GM12891 (cell line): ENCODE results near the gene AJUBA. TPM values are rescaled to one million over a fixed set of nuclear protein-coding genes. Genes with fewer than 3 reads are reported as not detected.

Experiments
- DNase-seq: peaks from one replicate; pipeline ENCODE4 v3.0.0; 2011; ENCODE audit warnings: low spot score; ENCODE audit not compliant: insufficient read length
- FAIRE-seq: peaks from 2 replicates; lab custom pipeline; 2011; peaks lifted over from hg19 to GRCh38; lab: Jason Lieb, UNC
- PAX5 ChIP-seq: IDR thresholded peaks from 2 replicates; pipeline ENCODE4 v1.6.1; 2011; ENCODE audit warnings: low read length, moderate library complexity, mild to moderate bottlenecking; ENCODE audit not compliant: insufficient read depth, severe bottlenecking
- POLR2A ChIP-seq: IDR thresholded peaks from 2 replicates; pipeline ENCODE4 v1.6.1; 2011; ENCODE audit warnings: low read depth, low read length, control low read depth
- POLR2AphosphoS5 ChIP-seq: IDR thresholded peaks from 2 replicates; pipeline ENCODE4 v1.6.1; 2011; ENCODE audit warnings: low read depth, low read length, control low read depth
- POU2F2 ChIP-seq: IDR thresholded peaks from 2 replicates; pipeline ENCODE4 v1.6.1; 2011; ENCODE audit warnings: low read depth, mild to moderate bottlenecking, control low read depth, low read length, moderate library complexity
- SPI1 ChIP-seq: IDR thresholded peaks from 2 replicates; pipeline ENCODE4 v1.6.1; 2011; ENCODE audit warnings: low read depth, low read length, control low read depth
- TAF1 ChIP-seq: IDR thresholded peaks from 2 replicates; pipeline ENCODE4 v1.6.1; 2011; ENCODE audit warnings: low read depth, low read length, control low read depth
- polyA plus RNA-seq: library from polyadenylated mRNA; unstranded; fragments of >200 nt; gene quantifications from one replicate; pipeline ENCODE4 v1.2.1, GENCODE V29; 2012; ENCODE audit warnings: low read depth, missing spikeins, inconsistent platforms; ENCODE audit not compliant: missing spikeins

AJUBA gene
- polyA plus RNA-seq = 0.58 TPM

DNA sequence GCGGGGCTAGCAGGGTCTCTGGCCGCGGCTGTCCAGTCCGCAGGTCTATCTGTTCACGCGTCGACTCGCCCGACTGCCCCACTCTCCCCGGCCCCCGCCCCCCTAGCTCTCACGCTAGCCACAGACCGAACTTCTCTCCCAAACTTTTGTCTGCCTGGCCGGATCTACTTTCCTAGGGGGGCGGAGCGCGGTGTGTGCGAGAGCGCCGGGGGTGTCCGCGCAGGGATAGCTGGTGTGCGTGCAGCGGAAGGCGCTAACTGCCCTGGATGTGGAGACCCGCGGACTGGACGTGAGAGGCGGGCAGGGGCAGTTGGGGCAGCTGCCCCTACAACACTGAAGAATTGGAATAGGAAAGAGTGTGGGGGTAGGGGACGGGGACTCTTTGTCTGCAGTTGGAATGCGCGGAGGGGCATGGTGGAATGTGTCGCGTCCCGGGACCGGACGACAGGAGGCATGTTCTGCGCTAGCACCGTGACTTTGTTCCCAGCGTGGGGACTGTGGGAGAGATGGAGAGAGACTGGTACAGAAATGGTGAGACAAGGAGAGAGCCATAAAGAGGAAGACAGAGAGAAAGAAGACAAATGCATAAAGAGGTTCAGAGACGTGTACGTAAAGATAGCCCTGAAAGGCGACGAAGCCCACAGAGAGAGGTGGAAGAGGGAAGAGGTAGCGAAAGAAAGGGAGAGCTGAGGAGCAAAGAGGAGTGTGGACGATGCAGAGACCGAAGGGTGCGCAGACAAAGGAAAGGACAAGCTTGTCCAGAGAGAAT lies at the start of gene AJUBA:
Gene AJUBA, minus strand, starts transcription at position 75 of the 769 bp plus-strand sequence. CDS start 285 bp downstream, outside the sequence.
- DNase-seq (peak; percentile 84), FAIRE-seq (peak; percentile 55)
- TF ChIP-seq TAF1 (no peak), SPI1 (0 out of 2 replicates have a peak, but pooled peaks have one; percentile 15)

DNA sequence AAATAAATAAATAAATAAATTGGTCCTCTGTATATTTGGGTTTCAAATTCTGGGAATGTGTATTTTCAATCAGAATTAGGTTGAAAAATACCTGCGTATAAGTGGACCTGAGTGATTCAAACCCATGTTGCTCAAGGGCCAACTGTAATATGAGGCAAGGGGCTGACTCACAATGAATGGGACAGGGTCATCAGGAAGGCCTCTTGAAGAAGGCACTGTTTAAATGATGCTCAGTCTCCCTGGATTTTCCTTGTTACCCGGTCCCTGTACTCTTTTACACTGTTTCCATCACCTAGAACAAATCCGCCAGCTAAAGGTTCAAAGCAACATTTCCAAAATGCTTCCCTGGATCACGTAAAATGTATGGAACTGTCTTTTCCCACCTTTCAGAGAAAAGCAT lies 48.6 kb upstream of the AJUBA start:
- no peak for FAIRE-seq
- no peak for DNase-seq
- TF ChIP-seq TAF1 (no peak), POLR2A (no peak), POLR2AphosphoS5 (no peak)

DNA sequence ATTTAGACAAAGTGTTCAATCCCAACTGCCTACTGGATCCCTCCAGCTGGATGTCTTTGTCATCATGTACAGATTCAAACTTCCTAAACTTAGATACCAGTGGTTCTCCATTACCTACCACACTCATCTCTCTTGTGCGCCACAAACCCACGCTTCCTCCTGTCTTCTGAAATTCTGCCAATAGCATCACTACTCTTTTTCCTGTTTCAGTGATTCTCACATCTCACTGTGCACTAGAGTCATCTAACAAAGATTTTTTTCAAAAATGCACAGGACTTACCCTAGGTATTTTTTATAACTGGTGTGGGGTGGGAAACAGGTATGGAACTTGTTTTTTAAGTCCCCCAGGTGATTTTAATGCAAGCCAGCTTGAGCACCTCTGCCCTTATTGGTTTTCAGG lies 46.4 kb upstream of the AJUBA start:
- TF ChIP-seq TAF1 = no peak
- TF ChIP-seq SPI1 = no peak
- FAIRE-seq = no peak
- no peak for DNase-seq

DNA sequence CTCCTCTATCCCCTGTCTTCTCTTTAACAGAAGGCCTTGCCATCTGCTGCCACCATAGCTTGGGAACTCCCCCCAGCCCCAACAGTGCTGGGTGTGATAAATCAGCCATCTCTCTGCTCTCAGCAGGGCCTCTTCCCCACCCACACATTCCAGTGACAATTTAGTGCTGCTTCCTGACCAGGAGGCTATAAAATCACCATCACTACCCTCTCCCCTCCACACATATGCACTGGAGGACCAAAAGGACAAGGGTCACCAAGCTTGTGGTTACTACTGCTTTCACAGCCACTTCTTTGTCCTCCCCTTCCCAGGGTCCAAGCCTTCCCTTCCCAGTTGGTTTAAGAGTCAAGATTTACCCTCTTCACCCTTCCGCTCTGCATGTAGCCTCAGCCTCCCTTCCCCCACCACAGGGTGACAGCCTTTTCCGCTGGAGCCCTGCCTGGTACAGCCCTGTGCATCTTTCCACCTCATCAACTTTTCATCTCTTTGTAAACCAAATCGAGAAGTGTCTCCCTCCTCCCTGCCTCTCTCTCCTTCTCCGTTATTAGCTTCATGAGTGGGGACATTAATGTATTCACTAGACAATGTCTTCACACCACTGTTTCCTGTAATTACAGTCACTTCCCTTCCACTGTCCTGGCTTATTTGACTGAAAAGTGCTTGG lies 42.9 kb upstream of the AJUBA start:
- FAIRE-seq (no peak), DNase-seq (no peak)
- no peak for TF ChIP-seq POLR2AphosphoS5
- no peak for TF ChIP-seq SPI1
- no peak for TF ChIP-seq PAX5

DNA sequence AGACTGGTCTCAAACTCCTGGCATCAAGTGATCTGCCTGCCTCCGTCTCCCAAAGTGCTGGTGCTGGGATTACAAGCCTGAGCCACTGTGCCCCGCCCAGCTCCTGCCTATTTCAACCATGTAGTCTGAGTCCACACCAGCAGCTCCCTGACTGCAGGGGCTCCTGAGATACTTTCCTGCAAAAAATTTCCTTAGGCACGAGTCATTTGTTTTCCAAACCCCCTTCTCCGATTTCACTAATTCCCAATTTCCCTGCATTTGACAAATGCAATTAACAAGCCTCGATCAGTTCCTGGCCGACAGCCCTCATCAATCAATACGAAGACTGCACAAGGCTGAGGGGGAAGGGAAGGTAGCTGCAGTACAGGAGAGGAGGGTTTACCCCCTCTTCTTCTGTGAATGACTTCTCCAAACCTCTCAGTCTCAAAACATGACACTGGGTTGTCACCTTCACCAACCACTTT lies 42.3 kb upstream of the AJUBA start:
- DNase-seq (no peak), FAIRE-seq (no peak)
- TF ChIP-seq TAF1 = no peak
- no peak for TF ChIP-seq PAX5
- TF ChIP-seq SPI1 = no peak
- TF ChIP-seq POU2F2 = no peak
- no peak for TF ChIP-seq POLR2A
- TF ChIP-seq POLR2AphosphoS5 = no peak

DNA sequence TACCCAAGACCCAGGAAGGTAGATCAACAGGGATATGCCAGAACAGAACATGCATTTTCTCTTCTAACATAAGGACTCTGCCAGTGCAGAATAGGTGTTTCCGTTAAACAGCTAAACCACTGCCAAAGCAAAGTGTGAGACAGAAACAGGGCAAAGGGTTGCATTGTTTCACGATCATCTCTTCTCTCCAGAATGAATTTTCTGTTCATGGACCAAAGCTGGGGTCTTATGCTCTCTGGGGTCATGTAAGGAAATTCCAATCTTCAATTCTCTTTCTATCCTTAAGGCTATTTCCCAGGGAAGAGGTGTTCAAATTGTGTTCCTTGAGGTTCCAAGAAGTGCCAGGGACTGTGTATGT lies 41.4 kb upstream of the AJUBA start:
- DNase-seq = no peak
- FAIRE-seq = no peak
- TF ChIP-seq POU2F2 (no peak), POLR2A (no peak), PAX5 (no peak), TAF1 (no peak), POLR2AphosphoS5 (no peak), SPI1 (no peak)

DNA sequence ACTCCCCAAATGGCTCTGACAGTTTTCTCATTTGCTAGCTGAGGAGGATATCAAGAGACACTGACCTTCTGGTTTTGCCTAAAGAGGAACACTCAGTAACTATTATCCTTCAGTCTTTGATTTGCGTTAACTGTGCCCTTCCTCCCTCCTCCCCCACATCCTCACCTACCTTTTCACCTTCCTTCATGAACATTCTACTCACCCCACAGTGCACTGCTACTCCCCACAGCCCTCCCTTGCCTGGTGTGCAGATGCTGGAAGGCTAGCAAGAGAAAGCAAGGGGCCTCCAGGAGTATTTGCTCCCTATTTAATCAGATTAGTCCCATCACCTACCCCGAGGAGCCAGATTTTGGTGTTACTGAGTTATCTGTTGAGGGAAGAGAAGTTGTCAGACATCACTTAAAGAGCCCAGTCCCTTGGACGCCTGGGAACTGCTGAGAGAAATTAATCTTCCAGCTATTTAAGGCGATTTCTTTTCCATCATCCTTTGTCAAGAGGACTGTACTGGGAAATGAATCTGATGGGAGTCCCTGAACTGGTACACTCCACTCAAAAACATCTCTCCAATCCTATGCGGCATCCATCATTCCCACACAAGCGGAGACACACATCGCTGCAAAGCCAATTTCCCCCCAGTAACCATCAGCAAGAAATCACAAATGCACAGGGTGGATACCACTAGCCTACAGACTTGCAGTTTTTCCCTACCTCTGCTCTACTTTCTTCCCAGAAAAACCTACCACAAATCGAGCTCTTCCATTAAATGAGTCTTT lies 40.9 kb upstream of the AJUBA start:
- TF ChIP-seq POU2F2 = no peak
- no peak for FAIRE-seq
- no peak for DNase-seq

DNA sequence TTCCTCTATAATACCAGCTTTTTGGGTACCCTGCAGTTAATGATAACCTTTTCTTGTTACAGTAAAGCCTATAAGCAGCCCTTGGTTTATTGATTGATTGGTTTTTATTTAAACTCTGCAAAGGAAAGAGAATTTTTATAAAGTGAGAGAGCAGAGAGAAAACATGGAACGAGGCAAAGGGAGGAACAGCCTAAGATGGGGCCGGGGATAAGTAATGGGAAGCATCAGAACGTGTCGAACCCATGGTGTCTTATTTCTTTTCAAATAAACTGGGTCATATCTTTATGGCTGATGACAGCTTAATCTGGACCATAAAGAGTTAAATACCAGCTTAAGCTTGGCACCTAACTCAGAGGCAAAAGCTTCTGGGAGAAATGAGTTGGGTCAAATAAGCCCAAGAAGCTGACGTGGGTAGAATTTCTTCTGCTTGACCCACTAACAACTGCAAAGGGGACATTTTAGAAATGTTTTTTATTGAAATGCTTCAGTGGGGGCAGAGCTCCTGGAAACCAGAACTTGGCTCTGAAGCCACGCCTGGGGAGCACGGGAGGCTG lies 39.6 kb upstream of the AJUBA start:
- FAIRE-seq = no peak
- no peak for DNase-seq
- TF ChIP-seq POU2F2 (no peak), TAF1 (no peak), POLR2A (no peak), POLR2AphosphoS5 (no peak), SPI1 (no peak), PAX5 (no peak)

DNA sequence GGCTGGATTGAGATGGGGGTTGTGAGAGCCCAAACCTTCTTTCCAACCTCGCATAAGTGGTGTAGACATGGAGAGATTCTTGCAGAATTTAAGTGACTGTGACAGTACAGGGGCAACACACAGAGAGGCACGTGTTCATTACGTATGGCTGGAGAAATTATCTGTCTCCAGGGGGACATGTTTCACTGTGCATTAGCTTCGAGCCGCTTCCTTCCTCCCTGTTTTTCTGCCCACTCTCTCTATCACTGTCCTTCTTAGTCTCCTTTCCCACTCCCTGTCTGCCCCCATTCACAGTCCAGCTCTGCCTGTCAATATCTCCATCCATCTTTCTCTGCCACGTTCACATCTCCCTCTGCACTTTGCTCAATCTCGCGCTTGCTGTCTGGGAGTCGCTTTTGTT lies 39.1 kb upstream of the AJUBA start:
- DNase-seq (no peak), FAIRE-seq (no peak)
- TF ChIP-seq SPI1 (no peak), POU2F2 (no peak), POLR2AphosphoS5 (no peak), TAF1 (no peak), PAX5 (no peak), POLR2A (no peak)
